Measurements from ENCODE around the gene COPS7B.
A peak's percentile ranks its signal among the peaks of the same experiment; 100 is the strongest.
"Not testable (repeated sequence)": the region's sequence is repeated elsewhere in the genome, so short reads cannot be mapped to it uniquely, and the experiment has no call there.

The COPS7B gene

DNA sequence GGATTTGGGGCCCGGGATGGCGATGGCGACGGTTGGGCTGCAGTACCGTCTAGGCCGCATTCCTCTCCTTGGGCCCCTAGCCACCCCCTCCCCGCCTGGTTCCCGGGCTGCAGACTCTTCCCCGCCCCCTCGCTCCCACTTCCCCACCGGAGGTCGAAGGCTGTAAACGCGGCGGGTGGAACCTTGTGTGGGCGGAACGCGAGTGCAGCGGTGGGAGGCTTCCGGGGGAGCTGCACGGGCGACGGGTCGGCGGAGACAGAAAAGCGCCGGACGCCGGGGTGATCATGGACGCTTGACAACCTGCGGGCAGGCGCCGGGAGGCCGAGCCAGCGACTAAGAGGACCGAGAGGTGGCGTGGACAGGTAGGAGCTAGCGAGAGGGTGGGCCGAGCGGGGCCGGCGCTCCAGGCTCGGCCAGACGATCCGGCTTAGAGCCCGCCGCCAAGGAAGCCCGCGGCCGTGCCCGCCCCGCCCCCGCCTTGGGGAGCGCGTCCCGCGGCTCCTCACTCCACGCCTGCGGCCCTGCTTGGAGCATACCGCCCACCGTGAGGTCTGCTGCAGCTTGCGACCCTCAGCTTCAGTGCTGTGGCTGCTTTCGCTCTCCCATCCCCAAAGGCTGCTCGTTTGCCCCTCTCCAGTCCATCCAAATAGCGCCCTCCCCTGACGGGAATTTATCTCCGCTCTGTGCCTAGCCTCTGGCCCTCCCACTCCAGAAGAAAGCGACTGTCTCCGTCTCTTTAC lies at the start of gene COPS7B:
Gene COPS7B (plus strand): TSS at position 269 of the 740 bp plus-strand sequence. CDS start 2,126 bp downstream, outside the sequence.
- peak within 1 kb of the TSS; percentile 98 for H3K4me3 ChIP-seq (ENCODE audit: low read depth, low read length)
- DNase-seq (ENCODE audit: low read depth), result peak; percentile 85
- TF ChIP-seq, protein P1, sequence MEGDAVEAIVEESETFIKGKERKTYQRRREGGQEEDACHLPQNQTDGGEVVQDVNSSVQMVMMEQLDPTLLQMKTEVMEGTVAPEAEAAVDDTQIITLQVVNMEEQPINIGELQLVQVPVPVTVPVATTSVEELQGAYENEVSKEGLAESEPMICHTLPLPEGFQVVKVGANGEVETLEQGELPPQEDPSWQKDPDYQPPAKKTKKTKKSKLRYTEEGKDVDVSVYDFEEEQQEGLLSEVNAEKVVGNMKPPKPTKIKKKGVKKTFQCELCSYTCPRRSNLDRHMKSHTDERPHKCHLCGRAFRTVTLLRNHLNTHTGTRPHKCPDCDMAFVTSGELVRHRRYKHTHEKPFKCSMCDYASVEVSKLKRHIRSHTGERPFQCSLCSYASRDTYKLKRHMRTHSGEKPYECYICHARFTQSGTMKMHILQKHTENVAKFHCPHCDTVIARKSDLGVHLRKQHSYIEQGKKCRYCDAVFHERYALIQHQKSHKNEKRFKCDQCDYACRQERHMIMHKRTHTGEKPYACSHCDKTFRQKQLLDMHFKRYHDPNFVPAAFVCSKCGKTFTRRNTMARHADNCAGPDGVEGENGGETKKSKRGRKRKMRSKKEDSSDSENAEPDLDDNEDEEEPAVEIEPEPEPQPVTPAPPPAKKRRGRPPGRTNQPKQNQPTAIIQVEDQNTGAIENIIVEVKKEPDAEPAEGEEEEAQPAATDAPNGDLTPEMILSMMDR (conservative IDR thresholded peaks at IDR 0.05; ENCODE audit: low read depth, low read length), result peak; percentile 72

DNA sequence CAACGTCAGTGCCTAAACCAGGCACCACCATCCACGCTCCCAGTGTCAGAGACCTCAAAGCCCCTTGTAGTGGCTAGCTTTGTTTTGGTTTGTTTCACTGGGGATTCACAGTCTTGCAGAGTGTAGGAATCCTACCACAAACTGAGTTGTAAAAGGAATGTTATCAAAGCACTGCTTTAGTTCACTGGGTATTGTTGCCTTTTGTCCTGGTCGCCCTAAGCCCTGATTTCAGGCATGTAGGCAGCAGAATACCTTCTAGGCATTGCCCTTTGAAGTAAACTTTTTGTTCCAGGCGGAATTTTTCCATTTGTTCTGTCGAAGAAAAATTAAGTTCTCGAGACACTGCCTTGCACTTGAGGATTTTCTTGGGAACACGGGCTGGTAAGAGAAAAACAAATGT lies 48.5 kb upstream of the COPS7B start:
- DNase-seq (ENCODE audit: low read depth), result no peak
- TF ChIP-seq, protein P1 (conservative IDR thresholded peaks at IDR 0.05; ENCODE audit: low read depth, low read length), result no peak
- H3K4me3 ChIP-seq (ENCODE audit: low read depth, low read length), result no peak overlapping the region

DNA sequence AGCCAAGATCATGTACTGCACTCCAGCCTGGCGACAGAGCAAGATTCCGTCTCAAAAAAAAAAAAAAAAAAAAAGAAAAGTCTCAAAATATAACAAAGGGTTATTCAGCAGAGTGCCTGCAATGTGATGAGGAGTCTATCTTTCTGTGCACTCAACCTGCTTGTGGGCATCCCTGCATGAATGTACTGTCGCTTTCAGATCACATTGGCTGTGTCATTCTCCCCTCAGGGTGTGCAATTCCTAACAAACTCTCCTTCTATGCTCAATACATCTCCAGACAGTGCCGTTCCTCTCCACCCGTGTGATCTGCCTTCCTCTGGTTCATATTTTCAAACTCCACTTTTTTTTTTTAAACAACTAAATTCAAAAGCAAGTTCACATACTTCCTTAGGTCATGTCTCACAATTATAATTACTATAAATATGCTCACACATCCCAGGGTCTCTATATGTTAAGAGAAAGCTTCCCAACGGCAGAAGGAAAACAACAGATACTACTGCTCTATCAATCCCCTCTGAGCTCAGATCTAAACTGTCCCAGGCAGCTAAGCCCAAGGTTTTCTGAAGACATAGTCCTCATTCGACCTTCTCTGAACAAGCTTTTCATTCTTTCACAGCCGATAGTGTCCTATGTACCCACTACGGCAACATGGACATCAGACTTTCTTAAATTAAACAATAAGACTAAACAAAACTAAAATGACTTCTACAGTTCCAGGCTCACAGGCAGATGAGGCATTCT lies 42.7 kb upstream of the COPS7B start:
- H3K4me3 ChIP-seq (ENCODE audit: low read depth, low read length), result no peak overlapping the region
- DNase-seq (ENCODE audit: low read depth), result no peak
- TF ChIP-seq, protein P1 (conservative IDR thresholded peaks at IDR 0.05; ENCODE audit: low read depth, low read length), result no peak

DNA sequence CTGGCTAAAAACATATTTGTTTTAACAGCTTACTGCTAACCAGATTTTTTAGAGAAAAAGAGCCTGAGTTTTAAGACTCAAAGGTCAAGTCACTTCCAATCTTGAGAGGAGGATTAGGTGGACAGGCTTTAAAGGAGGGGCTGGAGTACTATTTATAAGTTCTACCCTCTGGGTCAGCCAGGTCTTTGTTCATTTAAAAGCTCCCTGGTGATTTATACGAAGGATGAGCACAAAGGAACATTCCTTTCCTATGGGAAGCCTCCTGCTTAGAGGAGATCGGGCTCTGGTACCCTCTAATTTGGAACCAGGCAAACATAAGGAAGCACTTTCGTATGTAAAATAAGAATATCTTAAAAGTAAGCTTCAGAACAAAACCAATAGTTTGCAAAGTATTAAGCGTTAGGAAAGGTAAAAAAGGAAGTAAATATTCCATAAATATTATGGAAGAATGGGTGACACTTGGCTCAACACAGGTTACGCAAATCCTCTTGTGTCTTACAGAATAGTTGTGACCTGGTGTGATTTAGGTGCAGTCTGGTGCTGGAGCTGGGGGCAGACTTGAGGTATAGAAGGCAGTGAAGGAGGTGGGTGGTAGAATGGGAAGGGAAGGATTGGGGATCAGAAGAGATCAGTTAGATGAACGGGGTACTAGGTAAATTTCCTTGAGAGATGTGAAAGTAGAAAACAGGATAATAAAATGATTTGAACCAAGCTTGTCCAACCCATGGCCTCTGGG lies 40.8 kb upstream of the COPS7B start:
- TF ChIP-seq, protein P1 (conservative IDR thresholded peaks at IDR 0.05; ENCODE audit: low read depth, low read length), result no peak
- H3K4me3 ChIP-seq (ENCODE audit: low read depth, low read length), result no peak overlapping the region
- no peak for DNase-seq (ENCODE audit: low read depth)

DNA sequence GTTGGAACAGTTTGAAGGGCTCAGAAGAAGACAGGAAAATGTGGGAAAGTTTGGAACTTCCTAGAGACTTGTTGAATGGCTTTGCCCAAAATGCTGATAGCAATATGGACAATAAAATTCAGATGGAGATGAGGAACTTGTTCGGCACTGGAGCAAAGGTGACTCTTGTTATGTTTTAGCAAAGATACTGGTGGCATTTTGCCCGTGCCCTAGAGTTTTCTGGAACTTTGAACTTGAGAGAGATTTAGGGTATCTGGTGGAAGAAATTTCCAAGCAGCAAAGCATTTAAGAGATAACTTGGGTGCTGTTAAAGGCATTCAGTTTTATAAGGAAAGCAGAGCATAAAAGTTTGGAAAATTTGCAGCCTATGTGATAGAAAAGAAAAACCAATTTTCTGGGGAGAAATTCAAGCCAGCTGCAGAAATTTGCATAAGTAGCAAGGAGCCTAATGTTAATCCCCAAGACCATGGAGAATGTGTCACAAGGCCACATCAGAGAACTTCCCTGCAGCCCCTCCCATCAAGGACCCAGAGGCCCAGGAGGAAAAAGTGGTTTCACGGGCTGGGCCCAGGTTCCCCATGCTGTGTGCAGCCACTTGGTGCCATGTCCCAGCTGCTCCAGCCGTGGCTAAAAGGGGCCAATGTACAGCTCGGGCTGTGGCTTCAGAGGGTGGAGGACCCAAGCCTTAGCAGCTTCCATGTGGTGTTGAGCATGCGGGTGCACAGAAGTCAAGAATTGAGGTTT lies 37.9 kb upstream of the COPS7B start:
- DNase-seq (ENCODE audit: low read depth), result not testable (repeated sequence)

DNA sequence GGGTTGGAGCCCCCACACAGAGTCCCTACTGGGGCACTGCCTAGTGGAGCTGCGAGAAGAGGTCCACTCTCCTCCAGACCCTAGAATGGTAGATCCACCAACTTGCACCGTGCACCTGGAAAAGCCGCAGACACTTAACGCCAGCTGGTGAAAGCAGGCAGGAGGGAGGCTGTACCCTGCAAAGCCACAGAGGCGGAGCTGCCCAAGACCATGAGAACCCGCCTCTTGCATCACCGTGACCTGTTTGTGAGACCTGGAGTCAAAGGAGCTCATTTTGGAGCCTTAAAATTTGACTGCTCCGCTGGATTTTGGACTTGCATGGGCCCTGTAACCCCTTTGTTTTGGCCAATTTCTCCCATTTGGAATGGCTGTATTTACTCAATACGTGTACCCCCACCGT lies 37.2 kb upstream of the COPS7B start:
- not testable (repeated sequence) for DNase-seq (ENCODE audit: low read depth); H3K4me3 ChIP-seq (ENCODE audit: low read depth, low read length)

More for the DNA sequence above, 37.9 kb upstream of the COPS7B start:
- not testable (repeated sequence) for H3K4me3 ChIP-seq (ENCODE audit: low read depth, low read length)

DNA sequence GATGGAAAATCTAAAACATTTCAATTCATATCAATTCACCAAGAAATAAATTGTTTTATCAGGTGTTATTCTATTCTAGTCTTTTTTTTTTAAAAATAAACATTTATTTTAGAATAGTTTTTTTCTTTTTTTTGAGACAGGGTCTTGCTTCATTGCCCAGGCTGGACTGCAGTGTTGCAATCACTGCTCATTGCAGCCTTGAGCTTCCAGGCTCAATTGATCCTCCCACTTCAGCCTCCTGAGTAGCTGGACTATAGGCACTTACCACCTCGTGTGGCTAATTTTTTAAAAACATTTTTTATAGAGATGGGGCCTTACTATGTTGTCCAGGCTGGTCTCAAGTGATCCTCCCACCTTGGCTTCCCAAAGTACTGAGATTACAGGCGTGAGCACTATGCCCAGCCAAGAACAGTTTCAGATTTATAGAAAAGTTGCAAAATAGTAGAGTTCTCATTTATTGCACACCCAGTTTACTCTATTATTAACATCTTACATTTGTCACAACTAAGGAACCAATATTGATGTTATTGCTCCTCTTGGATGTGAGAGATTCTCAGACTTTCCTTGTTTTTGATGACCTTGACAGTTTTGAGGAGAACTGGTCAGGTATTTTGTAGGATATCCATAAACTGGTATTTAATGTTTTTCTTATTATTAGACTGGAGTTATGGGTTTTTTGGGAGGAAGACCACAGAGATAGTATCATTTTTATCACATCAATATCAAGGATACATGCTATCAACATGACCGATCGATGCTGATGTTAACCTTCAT lies 35.0 kb upstream of the COPS7B start:
- H3K4me3 ChIP-seq (ENCODE audit: low read depth, low read length), result no peak overlapping the region
- TF ChIP-seq, protein P1 (conservative IDR thresholded peaks at IDR 0.05; ENCODE audit: low read depth, low read length), result no peak
- DNase-seq (ENCODE audit: low read depth), result no peak
